22Rv1 (cell line): ENCODE measurements around the gene RBM10.

Source experiments
- CTCF ChIP-seq: fragments of 450-650 bp; IDR thresholded peaks from 2 replicates; pipeline ENCODE4 v1.5.1; 2017; ENCODE audit warnings: mild to moderate bottlenecking
- ZFX ChIP-seq: fragments of 450-650 bp; IDR thresholded peaks from 2 replicates; pipeline ENCODE4 v1.6.1; 2017; ENCODE audit warnings: antibody characterized with exemption, borderline replicate concordance

GRCh38 chrX:47172549-47172948 is 27.5 kb downstream of the RBM10 start:
- no peak for TF ChIP-seq CTCF
- TF ChIP-seq ZFX, result no peak
